Head of caudate nucleus (tissue), 42 donors: ENCODE results near the gene GMPR.

Source experiments
- DNase-seq, 42 donors: peaks; one replicate each; pipeline versions ENCODE4 v3.0.0 to v3.0.0-alpha.2; 2020 to 2021; ENCODE audit warnings: mixed read lengths in 7 of 42
- intact Hi-C: fragments of 100-400 bp; cut with DNase I; formaldehyde crosslinking; loops from one replicate; pipeline ENCODE4 v1.15.0; 2022

Gene GMPR

GRCh38 chr6:16286151-16286522 lies 47.8 kb downstream of the GMPR start:
- DNase-seq, result peak; percentile 46 to 92 (median 79)
- intact Hi-C loops, result loop anchor here (5.0 kb wide), 1 partner anchor 46 kb away; no protein-coding TSS in a partner anchor

- DNase-seq, result peak in 2 of 42 donors; percentile 14 to 28
- intact Hi-C loops, result loop anchor here (5.0 kb wide), 1 partner anchor 44 kb away; no protein-coding TSS in a partner anchor
Measured at GRCh38 chr6:16288163-16288562, 49.8 kb downstream of the GMPR start.

DNA sequence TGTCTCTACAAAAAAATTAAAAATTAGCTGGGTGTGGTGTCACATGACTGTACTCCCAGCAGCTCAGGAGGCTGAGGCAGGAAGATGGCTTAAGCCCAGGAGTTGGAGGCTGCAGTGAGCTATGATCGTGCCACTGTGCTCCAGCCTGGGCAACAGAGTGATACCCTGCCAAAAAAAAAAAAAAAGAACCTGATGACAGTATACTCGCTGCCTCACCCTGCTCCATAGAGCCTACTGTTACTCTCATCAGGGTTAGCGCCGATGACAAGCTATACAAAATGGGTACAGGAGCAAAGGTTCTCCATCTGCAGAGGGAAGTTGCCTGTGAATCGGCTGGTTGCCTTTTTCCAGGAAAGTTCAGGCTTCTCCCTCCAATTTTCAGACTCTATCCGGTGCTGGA lies 53.4 kb downstream of the GMPR start:
- peak in 1 of 42 donors; percentile 2 for DNase-seq
- intact Hi-C loops, result no loop called here

DNA sequence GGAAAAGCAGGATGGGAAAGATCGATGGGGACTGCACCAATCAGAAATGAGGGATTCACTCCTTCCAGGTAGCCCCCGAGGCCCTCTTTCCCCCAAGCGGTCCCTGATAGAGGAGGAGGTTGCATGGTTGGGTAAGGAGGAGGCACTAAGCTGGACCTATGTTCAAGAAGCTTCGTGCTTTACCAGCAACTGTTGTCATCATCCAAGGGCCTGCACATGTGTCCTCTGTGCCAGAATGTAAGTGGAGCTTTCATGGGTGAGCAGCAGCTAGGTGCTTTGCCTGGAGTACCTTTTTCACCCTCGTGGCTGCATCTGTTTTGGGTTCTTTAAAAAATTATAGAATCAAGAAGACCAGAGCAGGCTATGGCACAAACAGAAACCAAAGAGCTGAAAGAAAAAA lies 54.0 kb downstream of the GMPR start:
- intact Hi-C loops, result no loop called here
- DNase-seq, result peak in 2 of 42 donors; percentile 15 to 25

- peak in 1 of 42 donors; percentile 16 for DNase-seq
- intact Hi-C loops, result no loop called here
Measured at GRCh38 chr6:16292942-16293341, 54.6 kb downstream of the GMPR start.

- peak in 1 of 42 donors; percentile 26 for DNase-seq
- intact Hi-C loops, result no loop called here
Measured at GRCh38 chr6:16294371-16294770, 56.0 kb downstream of the GMPR start.

- peak in 4 of 42 donors; percentile 30 to 41 (median 32) for DNase-seq
Measured at GRCh38 chr6:16295060-16295459, 56.7 kb downstream of the GMPR start.

DNA sequence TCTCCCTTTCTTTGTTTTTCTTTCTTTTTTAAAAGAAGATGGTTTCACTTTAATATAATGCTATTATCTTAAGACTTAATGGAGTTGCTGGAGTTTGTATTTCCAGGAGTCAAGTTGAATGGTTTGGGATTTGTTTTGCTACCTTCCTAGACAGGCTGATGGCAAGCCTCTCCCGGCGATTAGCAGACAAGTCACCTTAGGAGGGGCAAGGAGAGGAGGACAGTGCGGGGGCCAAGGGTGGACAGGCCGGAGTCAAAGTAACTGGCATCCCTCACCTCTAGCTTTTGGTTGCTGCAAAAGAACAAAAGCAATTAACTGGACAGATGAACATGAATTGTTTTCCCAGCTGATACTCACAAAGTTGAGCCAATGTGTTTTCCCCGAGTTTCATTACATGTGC lies 57.1 kb downstream of the GMPR start:
- intact Hi-C loops, result no loop called here
- DNase-seq, result peak in 3 of 42 donors; percentile 23 to 32 (median 30)

More at GRCh38 chr6:16295060-16295459, 56.7 kb downstream of the GMPR start:
- intact Hi-C loops, result no loop called here

DNA sequence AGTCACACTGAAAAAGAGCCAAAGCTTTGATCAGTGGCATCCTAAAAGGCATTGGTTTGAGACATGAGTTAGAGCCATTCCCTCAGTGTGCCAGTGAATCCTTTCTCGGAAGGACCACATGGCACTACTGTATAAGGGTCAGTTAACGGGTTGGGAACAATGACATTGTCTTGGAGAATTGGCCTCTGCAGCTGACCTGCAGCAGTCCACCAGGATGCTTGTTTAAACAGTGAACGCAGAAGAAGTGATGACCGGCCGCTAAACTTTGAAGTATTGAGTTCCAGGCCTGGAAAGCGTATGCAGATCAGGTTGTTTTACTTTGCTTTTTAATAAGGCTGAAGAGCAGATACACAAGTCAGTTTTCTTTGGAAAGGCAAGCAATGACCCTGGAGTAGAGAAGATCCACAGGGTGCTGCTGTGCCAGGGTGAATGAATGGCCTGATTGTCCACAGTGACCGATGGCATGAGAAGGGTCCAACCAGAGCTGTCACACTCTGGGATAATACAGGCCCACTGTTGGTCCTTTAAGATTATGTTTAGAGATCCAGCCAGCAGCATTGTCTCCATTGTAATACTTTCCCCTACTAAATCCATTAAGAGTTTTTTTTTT lies 57.8 kb downstream of the GMPR start:
- intact Hi-C loops, result no loop called here

GRCh38 chr6:16299861-16300260 lies 61.5 kb downstream of the GMPR start:
- no peak for DNase-seq
- intact Hi-C loops, result no loop called here

More for the DNA sequence above, 57.8 kb downstream of the GMPR start:
- DNase-seq, result peak in 37 of 42 donors; percentile 37 to 87 (median 68)

- intact Hi-C loops, result no loop called here
- DNase-seq, result peak in 6 of 42 donors; percentile 26 to 59 (median 36)
Measured at GRCh38 chr6:16301511-16301910, 63.1 kb downstream of the GMPR start.

GRCh38 chr6:16302721-16303552 lies 64.5 kb downstream of the GMPR start:
- DNase-seq, result peak in 1 of 42 donors; percentile 36
- intact Hi-C loops, result no loop called here

GRCh38 chr6:16305246-16305725 lies 66.9 kb downstream of the GMPR start:
- intact Hi-C loops, result no loop called here
- DNase-seq, result peak in 1 of 42 donors; percentile 26

- intact Hi-C loops, result no loop called here
- DNase-seq, result peak in 11 of 42 donors; percentile 39 to 65 (median 47)
Measured at GRCh38 chr6:16305788-16306187, 67.4 kb downstream of the GMPR start.

GRCh38 chr6:16306334-16306733 lies 67.9 kb downstream of the GMPR start:
- peak in 1 of 42 donors; percentile 35 for DNase-seq
- intact Hi-C loops, result no loop called here

DNA sequence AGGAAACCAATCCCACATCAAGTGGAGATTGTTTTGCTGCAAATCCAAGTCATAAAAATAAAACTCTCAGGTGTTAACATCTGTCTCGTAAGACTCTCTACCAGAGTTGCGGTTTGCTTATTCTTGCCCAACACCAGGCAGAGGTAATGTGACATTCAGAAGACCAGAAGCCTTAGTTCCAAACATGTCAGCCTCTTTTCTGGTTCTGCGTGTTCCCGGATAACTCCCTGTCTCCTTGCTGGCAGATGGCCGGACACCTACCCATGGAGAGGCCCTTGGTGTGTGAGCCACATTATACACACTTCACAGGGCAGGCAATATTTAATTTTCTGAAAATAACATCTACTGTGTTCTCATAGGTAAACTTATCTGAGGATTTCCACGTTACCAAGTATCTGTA lies 73.4 kb downstream of the GMPR start:
- intact Hi-C loops, result no loop called here
- DNase-seq, result peak in 3 of 42 donors; percentile 5 to 15 (median 13)

DNA sequence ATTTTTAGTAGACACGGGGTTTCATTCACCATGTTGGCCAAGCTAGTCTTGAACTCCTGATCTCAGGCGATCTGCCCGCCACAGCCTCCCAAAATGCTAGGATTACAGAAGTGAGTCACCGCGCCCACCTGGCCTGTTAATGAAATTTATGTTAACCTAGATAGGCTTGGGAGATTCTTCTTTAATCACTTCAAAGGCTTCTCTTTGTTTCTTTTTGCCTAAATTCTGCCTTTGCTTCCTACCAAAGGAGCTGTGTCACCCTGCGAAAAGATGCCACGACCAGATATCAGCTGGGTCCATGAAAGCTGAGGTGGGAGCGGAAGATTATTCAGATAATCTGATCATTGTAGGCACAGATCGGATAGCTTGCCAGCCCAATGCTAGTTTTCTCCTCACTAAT lies 75.3 kb downstream of the GMPR start:
- DNase-seq, result peak in 4 of 42 donors; percentile 26 to 46 (median 34)
- intact Hi-C loops, result no loop called here

DNA sequence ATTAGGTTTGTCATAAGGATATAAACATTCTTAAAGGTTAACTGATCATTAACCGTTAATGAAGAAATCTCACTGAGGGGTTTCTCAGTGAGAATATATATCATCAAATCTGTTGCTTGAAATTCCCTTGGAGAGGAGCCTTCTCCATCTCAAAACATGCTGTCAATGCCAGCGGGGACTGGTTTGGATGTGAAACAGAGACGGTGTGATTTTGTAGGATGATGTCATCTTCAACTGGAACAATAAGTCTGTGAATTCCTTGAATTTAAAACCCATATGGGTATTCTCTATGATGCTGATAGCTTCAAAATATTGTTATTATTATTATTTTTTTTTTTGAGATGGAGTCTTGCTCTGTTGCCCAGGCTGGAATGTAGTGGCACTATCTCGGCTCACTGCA lies 75.9 kb downstream of the GMPR start:
- DNase-seq, result peak in 1 of 42 donors; percentile 2
- intact Hi-C loops, result no loop called here

DNA sequence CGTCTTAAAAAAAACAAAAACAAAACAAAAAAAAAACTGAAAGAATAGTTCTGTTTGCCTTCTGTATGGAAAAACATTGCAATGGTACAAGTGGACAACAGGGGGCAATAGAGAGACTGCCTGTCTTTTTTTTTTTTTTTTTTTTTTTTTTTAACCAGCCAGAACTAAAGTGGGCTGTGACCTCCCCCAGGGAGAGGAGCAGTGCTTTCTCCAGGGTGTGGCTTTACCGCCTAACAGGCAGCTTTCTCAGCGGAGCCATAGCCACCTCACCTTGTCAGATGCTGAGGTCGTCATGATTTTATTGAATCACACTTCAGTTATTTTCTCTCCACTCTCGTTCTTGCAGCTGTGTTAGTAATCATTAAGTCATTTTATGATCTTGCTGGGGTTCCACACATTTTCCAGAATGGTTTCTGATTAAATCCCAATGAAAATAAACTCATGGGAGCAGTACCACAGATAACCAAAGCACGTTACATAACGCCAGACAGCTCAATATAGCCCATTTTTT lies 78.4 kb downstream of the GMPR start:
- intact Hi-C loops, result no loop called here
- peak in 6 of 42 donors; percentile 26 to 64 (median 35) for DNase-seq

DNA sequence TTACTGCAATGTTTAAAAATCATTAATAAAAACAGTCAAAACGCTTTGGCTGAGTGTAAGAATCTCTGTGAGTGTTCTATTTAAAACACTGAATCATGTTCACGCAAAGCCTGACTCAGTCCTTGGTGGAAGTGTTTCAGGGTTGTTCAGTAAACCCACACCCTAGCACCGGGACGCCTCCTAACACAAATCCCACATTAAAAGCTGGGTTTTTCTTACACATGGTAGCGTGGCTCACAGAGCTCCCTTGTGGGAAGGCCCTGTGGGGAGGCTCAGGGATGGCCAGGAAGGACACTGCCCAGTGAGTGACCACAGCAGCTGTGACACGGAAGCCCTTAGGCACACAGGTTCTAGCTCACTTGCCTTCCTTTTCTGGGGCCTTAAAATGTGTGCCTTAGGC lies 80.2 kb downstream of the GMPR start:
- DNase-seq, result peak in 27 of 42 donors; percentile 37 to 87 (median 62)
- intact Hi-C loops, result no loop called here
